GM23338 (cell line): ENCODE measurements around the gene EFR3B. TPM values are rescaled to one million over a fixed set of nuclear protein-coding genes. Genes with fewer than 3 reads are reported as not detected.

Experiments used
- ATAC-seq: fragments of 200-7000 bp; cut with Tn5 transposase; 3 replicates; pipeline ENCODE4 v1.9.1; 2020
- DNase-seq: peaks from one replicate; pipeline ENCODE4 v3.0.0-alpha.2; 2015; ENCODE audit warnings: low spot score
- H2AFZ ChIP-seq: fragments of 200-600 bp; sonication (generic); 2 replicates; pipeline ENCODE4 v1.8.0; 2016; ENCODE audit warnings: antibody characterized with exemption, mild to moderate bottlenecking, moderate library complexity
- H3F3A ChIP-seq: fragments of 200-600 bp; sonication (generic); replicated peaks from 2 replicates; pipeline ENCODE4 v1.8.0; 2017; ENCODE audit warnings: antibody characterized with exemption, mixed run types, low read depth
- H3K27ac ChIP-seq: fragments of 200-600 bp; sonication (generic); 2 replicates; pipeline ENCODE4 v1.6.1; 2016; ENCODE audit warnings: low read depth
- H3K27me3 ChIP-seq: fragments of 200-600 bp; sonication (generic); 2 replicates; pipeline ENCODE4 v1.8.0; 2016; ENCODE audit warnings: mild to moderate bottlenecking, mixed run types, moderate library complexity; ENCODE audit not compliant: insufficient read depth
- H3K36me3 ChIP-seq: fragments of 200-600 bp; sonication (generic); 2 replicates; pipeline ENCODE4 v1.8.0; 2016; ENCODE audit warnings: mild to moderate bottlenecking; ENCODE audit not compliant: insufficient read depth
- H3K4me1 ChIP-seq: fragments of 200-600 bp; sonication (generic); 2 replicates; pipeline ENCODE4 v1.8.0; 2016; ENCODE audit warnings: mild to moderate bottlenecking, moderate library complexity; ENCODE audit not compliant: insufficient read depth
- H3K4me2 ChIP-seq: fragments of 200-600 bp; sonication (generic); 2 replicates; pipeline ENCODE4 v1.7.1; 2017; ENCODE audit warnings: mixed run types
- H3K4me3 ChIP-seq: fragments of 200-600 bp; sonication (generic); 2 replicates; pipeline ENCODE4 v1.6.1; 2016; ENCODE audit warnings: mixed run types
- H3K79me2 ChIP-seq: fragments of 200-600 bp; sonication (generic); replicated peaks from 2 replicates; pipeline ENCODE4 v1.8.0; 2017; ENCODE audit warnings: mild to moderate bottlenecking; ENCODE audit not compliant: insufficient read depth
- H3K9me2 ChIP-seq: fragments of 200-600 bp; sonication (generic); 2 replicates; pipeline ENCODE4 v1.8.0; 2017; ENCODE audit not compliant: insufficient read depth
- H4K20me1 ChIP-seq: fragments of 200-600 bp; sonication (generic); replicated peaks from 2 replicates; pipeline ENCODE4 v1.8.0; 2017; ENCODE audit warnings: mild to moderate bottlenecking; ENCODE audit not compliant: insufficient read depth
- H3K27ac Mint-ChIP-seq: 2 replicates; pipeline ENCODE4 v1.8.0; 2020; ENCODE audit warnings: inconsistent platforms, mild to moderate bottlenecking, moderate library complexity, mixed read lengths
- H3K27me3 Mint-ChIP-seq: 3 replicates; pipeline ENCODE4 v1.8.0; 2022; ENCODE audit warnings: low read depth, mild to moderate bottlenecking, moderate library complexity, mixed read lengths, inconsistent platforms; ENCODE audit not compliant: insufficient read depth, poor library complexity
- H3K36me3 Mint-ChIP-seq: 3 replicates; pipeline ENCODE4 v1.8.0; 2021; ENCODE audit warnings: low read depth, mild to moderate bottlenecking, inconsistent platforms, moderate library complexity, mixed read lengths
- H3K4me1 Mint-ChIP-seq: 3 replicates; pipeline ENCODE4 v1.8.0; 2020; ENCODE audit warnings: mild to moderate bottlenecking, inconsistent platforms, mixed read lengths
- H3K4me3 Mint-ChIP-seq: 3 replicates; pipeline ENCODE4 v1.8.0; 2021; ENCODE audit warnings: moderate library complexity, mild to moderate bottlenecking, inconsistent platforms, mixed read lengths
- H3K9me3 Mint-ChIP-seq: 3 replicates; pipeline ENCODE4 v1.8.0; 2020; ENCODE audit warnings: moderate library complexity, mild to moderate bottlenecking, inconsistent platforms, mixed read lengths
- EZH2 ChIP-seq: fragments of 200-600 bp; sonication (generic); IDR thresholded peaks from one replicate; pipeline ENCODE4 v1.8.0; 2017; ENCODE audit warnings: antibody characterized with exemption, mild to moderate bottlenecking, low read depth; ENCODE audit not compliant: unreplicated experiment
- JUNB ChIP-seq: IDR thresholded peaks from one replicate; pipeline ENCODE4 v1.6.1; 2016; ENCODE audit warnings: antibody characterized with exemption; ENCODE audit not compliant: unreplicated experiment
- NANOG ChIP-seq: IDR thresholded peaks from 2 replicates; pipeline ENCODE4 v1.6.1; 2016; ENCODE audit warnings: antibody characterized with exemption, borderline replicate concordance
- REST ChIP-seq: IDR thresholded peaks from one replicate; pipeline ENCODE4 v1.6.1; 2018; ENCODE audit warnings: antibody characterized with exemption; ENCODE audit not compliant: unreplicated experiment
- STAT1 ChIP-seq: IDR thresholded peaks from one replicate; pipeline ENCODE4 v1.6.1; 2016; ENCODE audit warnings: antibody characterized with exemption; ENCODE audit not compliant: unreplicated experiment
- ZNF462 ChIP-seq: fragments of 250-450 bp; sonication (Bioruptor Pico); IDR thresholded peaks from 2 replicates; pipeline ENCODE4 v1.5.0; 2020; ENCODE audit warnings: mild to moderate bottlenecking, moderate library complexity
- polyA plus RNA-seq: library from polyadenylated mRNA; unstranded; fragments of >200 nt; fragmentation: Nextera tagmentation; extraction: Ambion mirVana; gene quantifications from 2 replicates; pipeline ENCODE4 v1.2.1, GENCODE V29; 2016
- total RNA-seq: library from RNA; depleted of rRNA; stranded (reverse); fragments of >200 nt; shearing (Covaris generic); gene quantifications from 2 replicates; pipeline ENCODE4 v1.2.3, GENCODE V29; 2014

EFR3B gene
- total and polyA plus RNA-seq, 2 experiments from 2014 or later, result 3.3 to 10.7 TPM

- TF ChIP-seq REST, result peak; percentile 2
- TF ChIP-seq NANOG, result no peak
- TF ChIP-seq EZH2, result no peak
- no peak for TF ChIP-seq JUNB
Observed at GRCh38 chr2:25041307-25041927, 459 bp upstream of the EFR3B start (continued).

- H3K9me3 Mint-ChIP-seq, result no peaks in the 10 kb centered on the region
- DNase-seq (peak; percentile 53), ATAC-seq (peak; percentile 35)
- Histone ChIP-seq H3K4me1 (peaks cover 11% of the 10 kb centered on the region), H3K4me2 (peak overlapping the region; percentile 99), H3K27ac (no peak overlapping the region), H4K20me1 (0 out of 2 replicates have a peak, but pooled peaks cover 5% of the 10 kb centered on the region), H3K9me2 (no peaks in the 10 kb centered on the region), H3K4me3 (peak overlapping the region; percentile 89), H2AFZ (peak overlapping the region; percentile 97), H3K36me3 (no peaks in the 10 kb centered on the region), H3K79me2 (0 out of 2 replicates have a peak, but pooled peaks cover 3% of the 10 kb centered on the region), H3K27me3 (peaks cover 33% of the 10 kb centered on the region), H3F3A (peaks cover 8% of the 10 kb centered on the region; the same call in 1 of the 2 replicates)
- no peaks in the 10 kb centered on the region; the same call in 2 of the 3 replicates for H3K36me3 Mint-ChIP-seq
- H3K4me1 Mint-ChIP-seq, result peaks cover 27% of the 10 kb centered on the region
- TF ChIP-seq STAT1, result no peak
- TF ChIP-seq ZNF462, result no peak
- peaks cover 38% of the 10 kb centered on the region for H3K27me3 Mint-ChIP-seq
- peak overlapping the region; percentile 76 for H3K4me3 Mint-ChIP-seq
- no peak overlapping the region; the same call in 1 of the 2 replicates for H3K27ac Mint-ChIP-seq
Observed at GRCh38 chr2:25042321-25043240, 705 bp downstream of the EFR3B start.
